NCI-H146 (cell line): ENCODE measurements around the gene TRIOBP.
"Not testable (repeated sequence)": the region's sequence is repeated elsewhere in the genome, so short reads cannot be mapped to it uniquely, and the experiment has no call there.

ENCODE experiments used
- DNase-seq: peaks from one replicate; lab custom pipeline; 2025; lab: John Stamatoyannopoulos, UW

TRIOBP gene

GRCh38 chr22:37696657-37697537 is at the start of gene TRIOBP:
Gene TRIOBP (plus strand): TSS chr22:37697048. CDS start chr22:37701366, 4,318 bp downstream.
- DNase-seq, result peak; percentile 95

GRCh38 chr22:37647317-37647716 is 49.5 kb upstream of the TRIOBP start:
- no peak for DNase-seq

- DNase-seq, result no peak
Observed at GRCh38 chr22:37647928-37648327, 48.9 kb upstream of the TRIOBP start.

GRCh38 chr22:37650463-37651136 is 46.2 kb upstream of the TRIOBP start:
- no peak for DNase-seq

- no peak for DNase-seq
Observed at GRCh38 chr22:37654563-37655251, 42.1 kb upstream of the TRIOBP start.

GRCh38 chr22:37655252-37655563 is 41.6 kb upstream of the TRIOBP start:
- DNase-seq, result no peak

- DNase-seq, result not testable (repeated sequence)
Observed at GRCh38 chr22:37656583-37656982, 40.3 kb upstream of the TRIOBP start.

- DNase-seq, result no peak
Observed at GRCh38 chr22:37657590-37658132, 39.2 kb upstream of the TRIOBP start.

GRCh38 chr22:37658133-37659065 is 38.4 kb upstream of the TRIOBP start, which contains the start of gene PDXP:
Gene PDXP (plus strand): TSS chr22:37658723. CDS start chr22:37658783, 60 bp downstream.
- peak; percentile 98 for DNase-seq

GRCh38 chr22:37659066-37659896 is 37.6 kb upstream of the TRIOBP start:
- peak; percentile 41 for DNase-seq

- no peak for DNase-seq
Observed at GRCh38 chr22:37659897-37660708, 36.7 kb upstream of the TRIOBP start.

- no peak for DNase-seq
Observed at GRCh38 chr22:37660709-37661045, 36.2 kb upstream of the TRIOBP start.

GRCh38 chr22:37661160-37661924 is 35.5 kb upstream of the TRIOBP start:
- DNase-seq, result peak; percentile 55

- DNase-seq, result no peak
Observed at GRCh38 chr22:37662039-37662438, 34.8 kb upstream of the TRIOBP start.

- DNase-seq, result no peak
Observed at GRCh38 chr22:37663521-37664140, 33.2 kb upstream of the TRIOBP start.

GRCh38 chr22:37664249-37665101 is 32.4 kb upstream of the TRIOBP start:
- DNase-seq, result no peak

- no peak for DNase-seq
Observed at GRCh38 chr22:37665487-37665886, 31.4 kb upstream of the TRIOBP start.
